Suprapubic skin (tissue), 4 donors: Measurements from ENCODE around the gene EMSY. TPM values are rescaled to one million over a fixed set of nuclear protein-coding genes. Genes with fewer than 3 reads are reported as not detected.

Experiments used
- DNase-seq, 2 donors: peaks; one replicate each; pipeline ENCODE4 v3.0.0-alpha.2; 2019; ENCODE audit warnings: low spot score in 2 of 2
- H3K27ac ChIP-seq: fragments of 200-600 bp; sonication (generic); one replicate; pipeline ENCODE4 v1.5.1; 2019
- H3K27me3 ChIP-seq: fragments of 200-600 bp; sonication (generic); one replicate; pipeline ENCODE4 v1.5.1; 2019
- H3K36me3 ChIP-seq: fragments of 200-600 bp; sonication (generic); one replicate; pipeline ENCODE4 v1.5.1; 2019
- H3K4me1 ChIP-seq: fragments of 200-600 bp; sonication (generic); one replicate; pipeline ENCODE4 v1.5.1; 2019
- H3K4me3 ChIP-seq: fragments of 200-600 bp; sonication (generic); one replicate; pipeline ENCODE4 v1.5.1; 2019; ENCODE audit warnings: mild to moderate bottlenecking
- H3K9me3 ChIP-seq: fragments of 200-600 bp; sonication (generic); one replicate; pipeline ENCODE4 v1.5.1; 2019
- CTCF ChIP-seq, 2 donors: fragments of 200-600 bp in 1 of 2; fragments of 450-650 bp in 1 of 2; sonication (generic) in 1 of 2; IDR thresholded peaks; one replicate each; pipeline ENCODE4 v1.5.1; 2016 to 2019; ENCODE audit warnings: antibody characterized with exemption in 2 of 2, mild to moderate bottlenecking in 1 of 2, moderate library complexity in 1 of 2
- EP300 ChIP-seq: sonication (generic); formaldehyde crosslinking; IDR thresholded peaks from one replicate; pipeline ENCODE4 v1.6.1; 2017; ENCODE audit warnings: antibody characterized with exemption
- POLR2A ChIP-seq, 2 donors: fragments of 450-650 bp; IDR thresholded peaks; one replicate each; pipeline ENCODE4 v1.6.1; 2017; ENCODE audit warnings: antibody characterized with exemption in 2 of 2, mild to moderate bottlenecking in 2 of 2, moderate library complexity in 2 of 2
- POLR2AphosphoS5 ChIP-seq, 3 donors: sonication (generic); formaldehyde crosslinking; IDR thresholded peaks; one replicate each; pipeline ENCODE4 v1.6.1; 2017; ENCODE audit warnings: antibody characterized with exemption in 3 of 3
- WGBS: methylation state at CpG from one replicate; pipeline ENCODE4 v1.1.5; 2018; 5-methylcytosine and 5-hydroxymethylcytosine counted together
- total RNA-seq, 4 donors: library from RNA; depleted of rRNA; stranded (reverse); fragments of >200 nt; gene quantifications; one replicate each; pipeline ENCODE4 v1.1.0, GENCODE V29; 2016

The EMSY gene
- total RNA-seq, 4 donors from 2014 or later = 32.2 to 36.8 (median 33.2) TPM

- TF ChIP-seq POLR2AphosphoS5 (IDR thresholded peaks at IDR 0.05) (no peak), CTCF (IDR thresholded peaks at IDR 0.05) (no peak), POLR2A (IDR thresholded peaks at IDR 0.05) (no peak), EP300 (no peak)
- H3K4me1 ChIP-seq = peaks cover 7% of the 10 kb centered on the region
- H3K27me3 ChIP-seq = no peaks in the 10 kb centered on the region
- H3K9me3 ChIP-seq = no peaks in the 10 kb centered on the region
- H3K36me3 ChIP-seq = peaks cover 5% of the 10 kb centered on the region
- no peak for DNase-seq
- H3K4me3 ChIP-seq = no peak overlapping the region
- WGBS = 84% methylated on average over 6 of the region's 6 CpGs
- H3K27ac ChIP-seq = no peak overlapping the region
Measured at GRCh38 chr11:76554767-76555166, 109.9 kb downstream of the EMSY start.

- no peak for DNase-seq
- Histone ChIP-seq H3K27ac (no peak overlapping the region), H3K9me3 (no peaks in the 10 kb centered on the region), H3K27me3 (no peaks in the 10 kb centered on the region), H3K4me1 (peaks cover 17% of the 10 kb centered on the region), H3K36me3 (no peaks in the 10 kb centered on the region), H3K4me3 (no peak overlapping the region)
- 100% methylated on average over 3 of the region's 3 CpGs for WGBS
- TF ChIP-seq EP300 = no peak
- no peak for TF ChIP-seq CTCF (IDR thresholded peaks at IDR 0.05)
- no peak for TF ChIP-seq POLR2A (IDR thresholded peaks at IDR 0.05)
- no peak for TF ChIP-seq POLR2AphosphoS5 (IDR thresholded peaks at IDR 0.05)
Measured at GRCh38 chr11:76557466-76557865, 112.6 kb downstream of the EMSY start.

GRCh38 chr11:76558473-76558872 lies 113.7 kb downstream of the EMSY start:
- no peaks in the 10 kb centered on the region for H3K27me3 ChIP-seq
- peaks cover 17% of the 10 kb centered on the region for H3K4me1 ChIP-seq
- no peak overlapping the region for H3K27ac ChIP-seq
- no peak overlapping the region for H3K4me3 ChIP-seq
- 94% methylated on average over 1 of the region's 1 CpG for WGBS
- H3K36me3 ChIP-seq = no peaks in the 10 kb centered on the region
- no peaks in the 10 kb centered on the region for H3K9me3 ChIP-seq
- no peak for DNase-seq
- no peak for TF ChIP-seq POLR2AphosphoS5 (IDR thresholded peaks at IDR 0.05)
- no peak for TF ChIP-seq POLR2A (IDR thresholded peaks at IDR 0.05)
- no peak for TF ChIP-seq CTCF (IDR thresholded peaks at IDR 0.05)
- TF ChIP-seq EP300 = no peak

- Histone ChIP-seq H3K4me1 (peaks cover 17% of the 10 kb centered on the region), H3K4me3 (no peak overlapping the region), H3K27ac (no peak overlapping the region), H3K36me3 (no peaks in the 10 kb centered on the region), H3K9me3 (no peaks in the 10 kb centered on the region), H3K27me3 (no peaks in the 10 kb centered on the region)
- no peak for DNase-seq
- TF ChIP-seq EP300 (no peak), POLR2A (IDR thresholded peaks at IDR 0.05) (no peak), POLR2AphosphoS5 (IDR thresholded peaks at IDR 0.05) (no peak), CTCF (IDR thresholded peaks at IDR 0.05) (no peak)
- 93% methylated on average over 1 of the region's 1 CpG for WGBS
Measured at GRCh38 chr11:76558891-76559290, 114.1 kb downstream of the EMSY start.

GRCh38 chr11:76559346-76559745 lies 114.5 kb downstream of the EMSY start:
- no peaks in the 10 kb centered on the region for H3K36me3 ChIP-seq
- WGBS = 85% methylated on average over 1 of the region's 1 CpG
- H3K27me3 ChIP-seq = no peaks in the 10 kb centered on the region
- no peak for TF ChIP-seq POLR2AphosphoS5 (IDR thresholded peaks at IDR 0.05)
- no peak for TF ChIP-seq POLR2A (IDR thresholded peaks at IDR 0.05)
- TF ChIP-seq EP300 = no peak
- TF ChIP-seq CTCF (IDR thresholded peaks at IDR 0.05) = no peak
- H3K9me3 ChIP-seq = no peaks in the 10 kb centered on the region
- DNase-seq = no peak
- H3K4me3 ChIP-seq = no peak overlapping the region
- H3K27ac ChIP-seq = peak overlapping the region; percentile 38
- H3K4me1 ChIP-seq = peaks cover 17% of the 10 kb centered on the region
